GM18498 (cell line): Measurements from ENCODE around the gene RGPD6.
"Not testable (repeated sequence)": the region's sequence is repeated elsewhere in the genome, so short reads cannot be mapped to it uniquely, and the experiment has no call there.

Experiments
- ATAC-seq: cut with Tn5 transposase; IDR thresholded peaks from one replicate; pipeline ENCODE4 v1.9.1; 2021; ENCODE audit warnings: mild to moderate bottlenecking, moderate library complexity; ENCODE audit not compliant: unreplicated experiment

Gene RGPD6

GRCh38 chr2:110576763-110577416, at the start of gene RGPD6:
RGPD6 (minus strand) TSS chr2:110577222; CDS start chr2:110577024, 198 bp downstream.
- ATAC-seq: peak; percentile 98

- ATAC-seq: not testable (repeated sequence)
These were observed 42.4 kb upstream of the RGPD6 start for GRCh38 chr2:110619326-110619939.

GRCh38 chr2:110613927-110614326, 36.9 kb upstream of the RGPD6 start:
- ATAC-seq: not testable (repeated sequence)

- peak; percentile 49 for ATAC-seq
These were observed 33.7 kb upstream of the RGPD6 start for GRCh38 chr2:110610613-110611250.

GRCh38 chr2:110609843-110610612, 33.0 kb upstream of the RGPD6 start:
- peak; percentile 38 for ATAC-seq

- ATAC-seq: not testable (repeated sequence)
These were observed 31.9 kb upstream of the RGPD6 start for GRCh38 chr2:110608788-110609502.

- ATAC-seq: not testable (repeated sequence)
These were observed 28.0 kb upstream of the RGPD6 start for GRCh38 chr2:110605057-110605456.

GRCh38 chr2:110603917-110604591, 27.0 kb upstream of the RGPD6 start:
- not testable (repeated sequence) for ATAC-seq

- ATAC-seq: not testable (repeated sequence)
These were observed 25.1 kb upstream of the RGPD6 start for GRCh38 chr2:110602139-110602538.

- ATAC-seq: not testable (repeated sequence)
These were observed 15.0 kb upstream of the RGPD6 start for GRCh38 chr2:110591973-110592372.

GRCh38 chr2:110589677-110590330, 12.8 kb upstream of the RGPD6 start:
- ATAC-seq: not testable (repeated sequence)

GRCh38 chr2:110588520-110588919, 11.5 kb upstream of the RGPD6 start:
- ATAC-seq: not testable (repeated sequence)

- ATAC-seq: not testable (repeated sequence)
These were observed 2.4 kb upstream of the RGPD6 start for GRCh38 chr2:110579216-110579965.

- peak; percentile 60 for ATAC-seq
These were observed 1.4 kb upstream of the RGPD6 start for GRCh38 chr2:110578429-110578828.

GRCh38 chr2:110499755-110500377, 77.2 kb downstream of the RGPD6 start:
- ATAC-seq: peak; percentile 96

GRCh38 chr2:110496027-110496426, 81.0 kb downstream of the RGPD6 start:
- not testable (repeated sequence) for ATAC-seq

GRCh38 chr2:110494488-110494887, 82.5 kb downstream of the RGPD6 start:
- ATAC-seq: not testable (repeated sequence)

- ATAC-seq: not testable (repeated sequence)
These were observed 88.0 kb downstream of the RGPD6 start for GRCh38 chr2:110488991-110489390.
